HG03066 (cell line): ENCODE data around the gene SRMS.
A peak's percentile ranks its signal among the peaks of the same experiment; 100 is the strongest.
"Not testable (repeated sequence)": the region's sequence is repeated elsewhere in the genome, so short reads cannot be mapped to it uniquely, and the experiment has no call there.

Source experiments
- ATAC-seq: cut with Tn5 transposase; IDR thresholded peaks from one replicate; pipeline ENCODE4 v1.9.1; 2021; ENCODE audit warnings: low read depth; ENCODE audit not compliant: unreplicated experiment

Gene SRMS

GRCh38 chr20:63529180-63529860 lies 18.2 kb downstream of the SRMS start:
- no peak for ATAC-seq

DNA sequence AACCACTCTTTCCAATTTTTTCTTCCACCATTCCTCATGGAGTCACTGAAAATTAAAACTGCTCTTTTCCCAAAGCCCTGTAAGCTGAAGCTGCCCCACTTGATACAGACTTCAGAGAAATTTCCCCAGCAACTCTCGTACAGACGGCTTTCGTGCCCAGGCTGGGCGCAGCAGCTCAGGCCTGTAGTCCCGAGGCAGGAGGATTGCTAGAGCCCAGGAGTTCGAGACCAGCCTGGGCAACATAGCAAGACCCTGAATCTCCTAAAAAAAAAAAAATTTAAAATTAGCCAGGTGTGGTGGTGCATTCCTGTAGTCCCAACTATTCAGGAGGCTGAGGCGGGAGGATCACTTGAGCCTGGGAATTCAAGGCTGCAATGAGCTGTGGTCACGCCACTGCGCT lies 20.4 kb downstream of the SRMS start:
- ATAC-seq = no peak

GRCh38 chr20:63525971-63526370 lies 21.6 kb downstream of the SRMS start:
- no peak for ATAC-seq

GRCh38 chr20:63525185-63525584 lies 22.4 kb downstream of the SRMS start:
- no peak for ATAC-seq

DNA sequence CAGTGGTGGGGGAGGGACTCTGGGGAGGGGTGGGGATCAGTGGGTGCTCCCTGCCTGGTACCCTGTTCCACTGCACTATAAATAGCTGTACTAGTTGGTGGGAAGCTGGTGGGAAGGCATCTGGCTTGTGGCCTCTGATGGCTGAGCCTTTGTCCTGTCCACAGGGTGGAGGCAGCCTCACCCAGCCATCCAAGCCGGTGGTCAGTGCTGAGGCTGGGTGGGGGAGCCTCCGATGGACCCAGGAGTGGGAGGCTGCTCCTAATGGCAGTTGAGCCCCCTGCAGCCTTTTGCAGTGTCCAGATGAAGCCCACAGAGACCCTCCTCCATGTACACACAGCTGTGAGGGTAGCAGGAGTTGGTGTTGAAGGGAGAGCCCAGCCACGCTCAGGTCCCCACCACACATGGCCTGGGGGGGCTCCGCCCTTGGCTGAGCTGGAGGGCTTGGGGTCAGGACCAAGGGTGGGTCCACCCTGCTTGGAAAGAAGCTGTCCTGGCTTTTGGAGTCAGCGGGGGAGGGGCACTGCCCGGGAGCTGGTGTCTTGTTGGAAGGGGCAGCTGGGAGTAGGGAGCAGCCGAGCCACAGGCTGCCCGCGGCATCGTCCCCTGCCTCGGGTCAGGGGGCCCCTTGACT lies 24.5 kb downstream of the SRMS start:
- ATAC-seq = no peak

DNA sequence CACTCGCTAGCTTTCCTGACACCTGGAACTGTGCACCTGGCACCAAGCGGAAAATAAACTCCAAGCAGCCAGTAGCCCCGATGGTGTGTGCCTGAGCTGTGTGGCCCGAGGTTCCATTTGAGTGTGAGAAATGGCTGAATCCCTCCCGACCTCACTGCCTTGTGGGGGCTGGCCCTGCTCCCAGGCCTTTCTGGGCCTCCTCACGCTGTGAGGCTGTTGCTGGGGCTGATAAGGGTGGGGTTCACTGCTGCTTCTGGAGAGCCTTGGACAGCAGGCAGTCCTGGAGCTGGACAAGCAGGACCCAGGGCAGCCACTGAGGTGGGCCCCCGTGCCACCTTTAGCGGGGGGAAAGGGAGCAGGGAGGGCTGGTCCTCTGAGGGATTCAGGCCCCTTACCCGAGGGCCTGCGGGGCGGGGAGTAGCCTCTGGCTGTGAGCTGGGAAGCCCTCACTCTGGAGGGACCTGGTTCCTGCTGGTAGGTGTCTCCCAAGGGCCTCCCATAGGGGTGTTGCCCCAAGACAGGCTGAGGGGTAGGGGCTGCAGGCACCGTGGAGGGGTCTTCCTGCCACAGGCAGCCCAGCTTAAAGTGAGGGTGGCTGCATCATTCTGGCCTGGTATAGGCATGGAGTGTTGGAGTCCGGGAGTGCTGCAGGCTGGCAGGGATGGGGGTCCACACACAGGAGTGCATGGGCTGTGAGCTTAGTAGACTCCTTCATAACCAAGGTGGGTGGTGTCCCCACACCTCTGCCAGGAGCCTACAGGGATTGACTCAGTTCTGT lies 25.3 kb downstream of the SRMS start:
- ATAC-seq = no peak

DNA sequence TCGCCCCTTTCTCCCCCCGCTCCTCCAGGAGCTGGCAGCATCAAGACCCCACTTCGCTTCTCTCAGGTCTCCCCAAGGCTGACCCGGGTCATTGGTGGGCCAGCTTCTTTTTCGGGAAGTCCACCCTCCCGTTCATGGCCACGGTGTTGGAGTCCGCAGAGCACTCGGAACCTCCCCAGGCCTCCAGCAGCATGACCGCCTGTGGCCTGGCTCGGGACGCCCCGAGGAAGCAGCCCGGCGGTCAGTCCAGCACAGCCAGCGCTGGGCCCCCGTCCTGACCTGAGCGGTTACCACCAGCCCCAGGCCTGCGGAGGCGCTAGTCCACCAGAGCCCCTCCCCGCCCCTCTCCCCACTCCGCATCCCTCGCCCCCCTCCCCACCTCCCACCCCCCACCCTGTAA lies 25.9 kb downstream of the SRMS start:
- ATAC-seq = no peak

- ATAC-seq = peak; percentile 30
Observed at GRCh38 chr20:63520934-63521601, 26.5 kb downstream of the SRMS start.

DNA sequence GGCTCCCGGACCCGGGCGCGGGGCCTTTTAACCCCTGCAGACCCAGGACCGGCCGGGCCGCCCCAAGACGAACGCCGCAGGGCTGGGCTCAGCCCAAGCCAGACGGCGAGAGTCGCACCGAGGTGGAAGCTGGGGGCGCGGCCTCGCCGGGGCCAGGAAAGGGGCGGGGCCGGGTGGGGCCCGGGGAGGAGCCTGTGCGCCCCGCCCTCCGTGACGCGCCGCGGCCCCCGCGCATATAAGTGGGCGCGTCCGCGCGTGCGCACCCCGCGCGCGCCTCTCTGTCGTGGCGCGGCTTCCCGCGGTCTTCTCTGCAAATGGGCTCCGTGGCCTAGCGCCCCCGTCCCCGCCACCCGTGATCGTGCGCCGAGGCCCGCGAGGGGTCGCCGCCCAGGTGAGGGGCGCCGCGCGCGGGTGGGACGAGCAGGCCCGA lies 27.0 kb downstream of the SRMS start, which contains the start of gene PPDPF:
TSS of gene PPDPF (plus strand) at position 262 of the 430 bp plus-strand sequence. CDS start 544 bp downstream, outside the sequence.
- peak; percentile 55 for ATAC-seq

DNA sequence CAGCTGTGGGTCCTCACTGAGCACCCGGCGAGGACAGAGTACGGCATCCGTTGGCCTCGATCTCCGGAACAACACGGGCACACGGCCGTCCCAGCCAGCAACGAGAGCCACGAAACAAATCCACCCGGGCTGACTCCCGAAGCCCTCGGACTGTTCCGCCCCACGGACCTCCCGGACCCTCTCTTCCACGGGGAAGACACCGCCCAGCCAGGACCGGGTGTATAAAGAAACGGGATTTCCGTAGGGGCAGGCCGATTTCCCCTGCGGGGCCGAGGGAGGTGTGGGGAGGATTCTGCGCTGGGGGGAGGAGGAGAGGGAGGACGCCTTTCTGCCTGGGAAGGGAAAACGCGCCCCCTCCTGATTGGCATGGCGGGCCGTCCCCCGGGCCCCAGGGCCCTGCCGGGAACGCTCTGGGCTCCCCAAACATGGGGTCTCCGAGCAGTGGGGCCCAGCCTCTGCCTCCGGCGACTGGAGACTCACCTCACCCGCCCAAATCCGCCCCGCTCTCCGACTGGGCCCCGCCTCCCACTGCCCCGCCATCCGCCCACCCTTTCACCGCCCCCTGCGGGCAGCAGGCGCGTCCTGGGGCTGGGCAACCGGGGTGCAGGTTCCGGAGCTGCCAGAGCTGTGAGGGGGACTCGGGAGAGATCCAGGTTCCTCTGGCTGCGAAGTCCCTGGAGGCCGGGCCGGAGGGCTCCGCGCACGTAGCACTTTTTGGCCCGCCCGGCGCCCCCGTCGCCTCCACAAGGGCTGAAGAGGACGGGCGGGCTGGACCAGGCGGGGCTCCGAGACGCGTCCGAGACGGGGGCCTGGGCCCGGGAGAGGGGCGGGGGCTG lies 27.7 kb downstream of the SRMS start:
- peak; percentile 40 for ATAC-seq

DNA sequence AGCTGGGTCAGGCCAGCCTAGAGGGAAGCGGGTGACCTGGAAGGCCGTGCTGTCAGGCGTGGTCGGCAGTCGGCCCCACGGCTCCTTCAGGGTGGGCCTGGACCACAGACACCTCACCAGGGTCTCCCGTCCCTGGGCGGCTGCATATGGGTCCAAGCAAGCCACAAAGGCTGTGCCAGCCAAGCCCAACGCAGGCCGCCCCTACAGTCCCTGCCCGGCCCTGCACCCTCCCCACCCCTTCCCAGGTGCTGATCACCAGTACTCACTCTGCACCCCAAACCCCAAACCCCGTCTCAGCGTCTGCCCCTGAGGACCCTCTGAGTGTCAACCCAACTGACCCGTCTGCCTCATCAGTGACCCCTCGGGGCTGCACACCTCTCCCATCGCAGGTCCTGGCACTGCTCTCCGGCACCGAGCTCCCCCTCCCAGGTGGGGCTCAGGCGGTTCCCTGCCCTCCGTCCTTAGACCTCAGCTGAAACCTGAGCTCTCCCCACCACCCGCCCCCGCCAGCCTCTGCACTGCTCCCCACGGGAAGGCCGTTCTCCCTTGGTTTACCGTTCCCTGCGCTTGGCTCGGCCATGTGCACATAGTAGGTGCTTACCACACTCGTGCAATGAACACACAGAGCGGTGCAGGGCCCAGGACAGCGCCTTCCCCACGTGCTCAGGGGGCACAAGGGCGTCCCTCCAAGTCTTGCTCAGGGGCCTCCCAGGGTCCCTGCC lies 28.4 kb downstream of the SRMS start:
- ATAC-seq = no peak

DNA sequence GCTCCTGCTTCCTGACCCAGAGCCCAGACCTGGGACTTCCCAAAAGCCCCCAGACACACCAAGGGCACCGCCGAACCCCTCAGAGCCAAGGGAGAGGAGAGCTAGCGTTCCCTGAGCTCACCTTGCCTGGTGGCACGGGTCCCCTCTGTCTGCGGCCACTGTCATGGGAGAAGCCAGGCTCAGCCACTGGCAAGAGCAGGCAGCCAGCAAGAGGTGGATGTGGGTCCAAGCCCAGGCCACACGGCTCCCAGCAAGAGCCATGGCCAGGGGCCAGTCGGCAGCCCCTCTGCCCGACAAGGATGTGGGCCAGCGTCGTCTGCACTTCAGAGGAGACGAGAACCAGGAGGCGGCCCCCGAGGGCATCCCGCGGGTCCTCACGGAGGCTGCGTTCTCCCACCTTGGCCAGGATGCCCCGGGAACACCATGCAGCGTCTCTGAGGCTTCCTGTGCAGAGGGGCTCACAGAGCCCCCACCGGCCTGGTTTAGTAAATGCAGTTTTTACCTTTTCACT lies 29.1 kb downstream of the SRMS start:
- no peak for ATAC-seq

DNA sequence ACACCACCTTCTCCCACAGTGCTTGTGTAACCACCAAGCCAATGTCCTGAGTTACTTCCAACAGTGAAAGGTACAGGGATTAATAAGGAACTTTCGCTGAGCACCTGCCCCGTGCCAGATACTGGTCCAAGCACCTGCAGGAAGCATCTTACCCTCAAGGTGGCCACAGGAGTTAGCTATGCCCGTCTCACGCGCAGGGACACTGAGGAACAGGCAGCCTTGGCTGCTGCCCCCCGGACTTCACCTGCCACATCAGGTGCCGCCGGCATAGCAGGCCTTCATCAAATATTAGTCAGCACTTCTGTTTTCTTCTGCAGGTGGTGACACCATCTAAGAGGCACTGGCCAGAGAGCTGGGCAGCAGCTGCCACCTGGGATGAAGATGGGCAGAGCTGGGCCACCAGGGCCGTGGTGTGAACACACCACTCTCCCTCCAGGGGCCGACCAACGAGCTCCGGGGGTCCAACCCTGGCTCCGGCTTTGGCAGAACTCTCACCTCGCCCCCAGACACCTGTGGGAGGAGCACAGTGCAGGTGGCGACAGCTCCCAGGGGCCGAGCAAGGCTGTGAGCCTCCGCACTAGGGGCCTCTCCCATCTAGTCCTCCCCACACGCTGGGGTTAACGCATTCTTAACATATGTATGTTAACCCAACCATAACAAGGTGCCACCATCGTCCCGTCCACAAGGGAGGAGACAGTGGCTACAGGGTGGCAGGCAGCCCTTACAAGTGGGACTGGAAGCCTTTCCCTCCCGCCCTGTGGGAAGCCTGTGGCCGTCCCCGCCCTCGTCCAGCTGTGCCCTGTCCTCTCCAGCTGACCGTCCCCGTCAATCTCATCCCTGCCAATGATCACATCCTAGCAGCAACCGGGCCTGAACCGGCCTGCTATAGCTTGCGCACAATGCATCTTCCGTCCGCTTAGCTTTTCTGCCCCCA lies 29.9 kb downstream of the SRMS start:
- no peak for ATAC-seq

GRCh38 chr20:63514520-63514919 lies 33.0 kb downstream of the SRMS start:
- ATAC-seq = not testable (repeated sequence)

- ATAC-seq = no peak
Observed at GRCh38 chr20:63513207-63513606, 34.3 kb downstream of the SRMS start.

DNA sequence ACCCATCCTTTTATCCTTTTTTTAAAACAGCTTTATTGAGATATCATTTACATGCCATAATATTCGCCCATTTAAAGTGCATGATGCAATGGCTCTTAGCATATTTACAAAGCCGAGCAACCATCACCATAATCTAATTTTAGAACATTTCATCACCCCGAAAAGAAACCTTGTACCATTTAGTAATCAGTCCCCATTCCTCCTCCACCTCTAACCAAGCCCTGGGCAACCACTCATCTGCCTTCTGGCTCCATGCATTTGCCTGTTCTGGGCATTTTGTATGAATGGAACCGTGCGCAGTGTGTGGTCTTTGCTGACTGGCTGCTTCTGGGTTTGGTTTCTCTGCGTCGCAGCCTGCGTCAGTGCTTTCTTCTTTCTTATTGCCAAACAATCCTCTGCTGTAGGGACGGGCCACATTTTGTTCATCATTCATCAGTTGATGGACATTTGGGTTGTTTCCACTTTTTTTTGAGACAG lies 38.4 kb downstream of the SRMS start:
- no peak for ATAC-seq

DNA sequence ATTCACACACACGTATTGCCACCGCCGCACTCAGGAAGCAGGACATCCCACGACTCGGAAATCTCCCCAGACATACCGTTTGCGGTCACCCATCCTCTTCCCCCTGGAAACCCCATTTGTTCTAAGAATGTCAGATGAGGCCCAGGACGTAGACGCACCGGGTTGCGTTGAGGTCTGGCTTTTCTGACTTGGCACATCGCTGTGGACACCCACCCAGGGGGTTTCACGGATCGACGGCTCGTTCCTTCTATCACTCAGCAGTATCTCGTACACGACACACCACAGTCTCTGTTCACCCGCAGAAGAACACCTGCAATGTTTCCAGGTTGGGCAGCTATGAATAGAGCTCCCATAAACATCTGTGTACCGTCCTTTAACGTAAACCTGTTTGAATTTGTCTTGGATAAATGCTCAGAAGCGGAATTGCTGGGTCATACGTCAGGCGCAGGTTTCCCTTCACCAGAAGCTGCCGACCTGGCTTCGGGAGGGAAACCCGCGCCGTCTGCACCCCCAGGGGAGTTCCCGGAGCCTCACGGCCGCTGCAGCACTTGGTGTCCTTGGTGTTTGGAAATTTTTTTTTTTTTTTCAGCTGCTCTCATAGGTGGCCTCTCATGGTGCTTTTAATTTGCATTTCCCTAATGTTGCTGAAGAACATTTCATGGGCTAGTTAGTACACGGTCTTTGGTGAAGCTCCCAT lies 39.3 kb downstream of the SRMS start:
- no peak for ATAC-seq
